Measurements from ENCODE around the gene TRIM8.
"Not testable (repeated sequence)": the region's sequence is repeated elsewhere in the genome, so short reads cannot be mapped to it uniquely, and the experiment has no call there.

The TRIM8 gene

GRCh38 chr10:102650655-102651454 lies 6.6 kb downstream of the TRIM8 start:
- DNase-seq (ENCODE audit: low read depth in 2 of 2) = no peak

- no peak for DNase-seq (ENCODE audit: low read depth in 2 of 2)
Measured at GRCh38 chr10:102651455-102652169, 7.3 kb downstream of the TRIM8 start.

GRCh38 chr10:102652170-102652916 lies 8.1 kb downstream of the TRIM8 start:
- no peak for DNase-seq (ENCODE audit: low read depth in 2 of 2)

GRCh38 chr10:102653060-102653459 lies 8.8 kb downstream of the TRIM8 start:
- DNase-seq (ENCODE audit: low read depth in 2 of 2) = no peak

DNA sequence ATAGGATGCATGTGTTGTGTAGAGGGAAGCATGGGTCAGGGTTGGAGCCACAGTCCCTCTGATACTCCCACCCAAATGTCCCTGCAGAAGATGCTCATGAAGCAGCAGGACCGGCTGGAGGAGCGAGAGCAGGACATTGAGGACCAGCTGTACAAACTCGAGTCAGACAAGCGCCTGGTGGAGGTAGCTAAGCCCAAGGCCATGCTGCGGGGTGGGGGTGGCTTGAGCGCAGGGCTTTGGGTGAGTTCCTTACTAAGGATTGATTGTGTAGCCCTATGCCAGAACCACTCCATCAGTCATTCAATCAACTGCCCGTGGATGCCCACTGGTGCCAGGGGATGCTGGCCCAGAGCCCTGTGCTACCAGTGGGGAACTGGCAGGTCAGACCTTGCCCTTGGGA lies 10.3 kb downstream of the TRIM8 start:
- no peak for DNase-seq (ENCODE audit: low read depth in 2 of 2)

DNA sequence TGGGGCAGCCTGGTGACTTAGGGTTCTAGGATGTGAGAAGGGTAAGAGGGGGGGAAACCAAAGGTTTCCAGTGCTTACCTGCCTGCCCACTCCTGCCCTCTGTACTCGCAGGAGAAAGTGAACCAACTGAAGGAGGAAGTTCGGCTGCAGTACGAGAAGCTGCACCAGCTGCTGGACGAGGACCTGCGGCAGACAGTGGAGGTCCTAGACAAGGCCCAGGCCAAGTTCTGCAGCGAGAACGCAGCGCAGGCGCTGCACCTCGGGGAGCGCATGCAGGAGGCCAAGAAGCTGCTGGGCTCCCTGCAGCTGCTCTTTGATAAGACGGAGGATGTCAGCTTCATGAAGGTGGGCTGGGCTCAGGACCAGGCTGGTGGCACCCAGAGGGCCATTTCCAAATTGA lies 10.7 kb downstream of the TRIM8 start:
- no peak for DNase-seq (ENCODE audit: low read depth in 2 of 2)

DNA sequence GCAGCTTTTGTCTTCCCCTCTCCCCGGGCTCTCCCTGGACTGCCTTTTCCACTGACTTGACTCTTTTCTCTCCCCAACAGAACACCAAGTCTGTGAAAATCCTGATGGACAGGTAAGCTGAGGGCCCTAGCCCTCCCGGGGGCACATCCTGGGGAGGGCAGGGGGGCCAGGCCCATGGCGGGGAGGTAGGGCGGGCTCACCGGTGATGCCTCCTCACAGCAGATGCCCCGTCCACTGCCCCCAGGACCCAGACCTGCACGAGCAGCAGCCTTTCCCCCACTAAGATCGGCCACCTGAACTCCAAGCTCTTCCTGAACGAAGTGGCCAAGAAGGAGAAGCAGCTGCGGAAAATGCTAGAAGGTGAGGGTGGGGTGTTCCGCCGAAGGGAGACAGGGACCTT lies 11.7 kb downstream of the TRIM8 start:
- no peak for DNase-seq (ENCODE audit: low read depth in 2 of 2)

DNA sequence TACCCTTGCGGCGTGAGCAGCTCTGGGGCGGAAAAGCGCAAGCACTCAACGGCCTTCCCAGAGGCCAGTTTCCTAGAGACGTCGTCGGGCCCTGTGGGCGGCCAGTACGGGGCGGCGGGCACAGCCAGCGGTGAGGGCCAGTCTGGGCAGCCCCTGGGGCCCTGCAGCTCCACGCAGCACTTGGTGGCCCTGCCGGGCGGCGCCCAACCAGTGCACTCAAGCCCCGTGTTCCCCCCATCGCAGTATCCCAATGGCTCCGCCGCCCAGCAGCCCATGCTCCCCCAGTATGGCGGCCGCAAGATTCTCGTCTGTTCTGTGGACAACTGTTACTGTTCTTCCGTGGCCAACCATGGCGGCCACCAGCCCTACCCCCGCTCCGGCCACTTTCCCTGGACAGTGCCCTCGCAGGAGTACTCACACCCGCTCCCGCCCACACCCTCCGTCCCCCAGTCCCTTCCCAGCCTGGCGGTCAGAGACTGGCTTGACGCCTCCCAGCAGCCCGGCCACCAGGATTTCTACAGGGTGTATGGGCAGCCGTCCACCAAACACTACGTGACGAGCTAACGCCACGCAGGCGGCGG lies 12.6 kb downstream of the TRIM8 start:
- no peak for DNase-seq (ENCODE audit: low read depth in 2 of 2)

DNA sequence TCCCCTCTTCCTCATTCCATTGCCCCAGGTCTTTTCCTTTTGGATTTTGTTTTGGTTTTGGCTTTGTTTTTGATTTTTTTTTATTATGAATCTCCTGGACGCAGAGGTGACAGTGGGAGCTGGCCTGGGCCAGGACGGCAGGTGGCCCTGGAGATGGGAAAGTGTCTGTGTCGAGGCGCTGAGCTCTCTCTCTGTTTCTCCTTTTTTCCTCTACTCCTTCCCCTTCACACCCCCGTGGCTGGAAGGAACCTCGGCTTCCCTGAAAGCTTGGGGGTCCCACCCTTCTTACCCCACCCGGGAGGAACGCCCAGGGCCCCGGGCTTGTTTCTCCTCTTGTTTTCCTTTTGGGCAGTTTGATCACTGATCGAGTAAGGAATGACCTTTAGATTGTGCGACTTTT lies 13.2 kb downstream of the TRIM8 start:
- DNase-seq (ENCODE audit: low read depth in 2 of 2) = no peak

GRCh38 chr10:102657984-102658724 lies 13.9 kb downstream of the TRIM8 start:
- DNase-seq (ENCODE audit: low read depth in 2 of 2) = no peak

DNA sequence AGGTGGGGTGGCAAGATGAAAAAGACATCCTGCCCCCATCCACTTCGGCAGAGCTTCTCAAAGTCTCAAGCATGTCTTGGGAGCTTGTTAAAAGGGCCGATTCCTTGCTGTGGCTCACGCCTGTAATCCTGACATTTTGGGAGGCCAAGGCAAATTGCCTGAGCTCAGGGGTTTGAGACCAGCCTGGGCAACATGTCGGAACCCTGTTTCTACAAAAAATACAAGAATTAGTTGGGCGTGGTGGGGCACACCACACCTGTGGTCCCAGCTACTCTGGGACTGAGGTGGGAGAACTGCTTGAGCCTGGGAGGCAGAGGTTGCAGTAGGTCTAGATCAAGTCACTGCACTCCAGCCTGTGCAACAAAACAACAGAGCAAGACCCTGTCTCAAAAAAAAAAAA lies 14.5 kb downstream of the TRIM8 start:
- no peak for DNase-seq (ENCODE audit: low read depth in 2 of 2)

DNA sequence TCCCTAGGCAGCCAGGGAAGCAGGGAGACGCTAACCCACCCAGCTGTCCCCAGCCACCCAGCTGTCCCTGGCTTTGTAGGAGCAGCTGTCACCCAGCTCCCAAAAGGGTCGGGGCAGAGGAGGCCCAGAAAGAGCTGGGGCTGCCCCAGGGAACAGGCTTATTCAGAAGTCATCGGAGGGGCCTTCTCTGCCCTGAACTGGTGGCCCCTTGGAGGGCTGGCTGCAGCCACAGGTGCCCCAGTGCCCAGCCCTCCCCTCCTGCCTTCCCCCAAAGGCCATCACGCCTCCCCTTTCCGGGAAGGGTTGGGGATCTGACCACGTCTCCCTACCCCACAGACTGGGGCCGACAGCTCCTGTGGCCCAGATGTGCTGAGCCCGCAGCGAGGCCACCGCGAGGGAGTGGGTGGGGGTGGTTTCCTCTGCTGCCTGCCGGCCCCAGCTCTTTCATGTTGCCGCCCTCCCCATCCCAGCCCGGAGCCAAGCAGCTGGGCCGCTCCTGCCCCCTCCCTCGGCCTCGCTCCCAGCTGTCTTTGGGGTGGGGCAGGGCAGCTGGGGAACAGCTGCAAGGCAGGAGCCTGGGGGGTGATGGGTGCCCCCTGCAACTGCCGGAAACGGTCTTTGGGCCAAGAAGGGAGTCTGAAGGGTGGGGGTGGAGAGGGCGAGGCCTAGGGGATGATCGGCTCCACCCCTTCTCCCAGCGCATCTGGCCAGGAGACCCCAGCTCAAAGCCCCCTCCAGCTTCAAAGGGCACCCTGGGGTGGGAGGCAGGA lies 16.8 kb downstream of the TRIM8 start:
- DNase-seq (ENCODE audit: low read depth in 2 of 2) = no peak

DNA sequence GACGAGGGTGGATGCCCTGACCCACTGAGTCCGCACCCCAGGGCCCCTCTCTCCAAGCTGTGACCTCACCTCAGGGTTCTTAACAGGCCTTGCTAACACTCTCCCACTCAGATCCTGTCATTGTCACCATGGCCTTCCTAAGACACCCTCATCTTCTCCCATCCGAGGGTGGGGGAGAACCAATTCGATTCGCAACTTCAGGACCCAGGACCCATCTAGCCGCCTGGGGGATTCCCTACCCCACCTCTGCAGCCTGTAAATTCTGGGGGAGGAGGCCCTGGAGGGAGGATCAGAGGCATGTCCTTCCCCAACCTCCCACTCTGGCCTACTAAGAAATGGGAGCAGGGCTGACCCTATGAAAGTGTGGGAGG lies 17.4 kb downstream of the TRIM8 start:
- no peak for DNase-seq (ENCODE audit: low read depth in 2 of 2)

GRCh38 chr10:102665904-102666509 lies 21.7 kb downstream of the TRIM8 start:
- DNase-seq (ENCODE audit: low read depth in 2 of 2) = no peak

DNA sequence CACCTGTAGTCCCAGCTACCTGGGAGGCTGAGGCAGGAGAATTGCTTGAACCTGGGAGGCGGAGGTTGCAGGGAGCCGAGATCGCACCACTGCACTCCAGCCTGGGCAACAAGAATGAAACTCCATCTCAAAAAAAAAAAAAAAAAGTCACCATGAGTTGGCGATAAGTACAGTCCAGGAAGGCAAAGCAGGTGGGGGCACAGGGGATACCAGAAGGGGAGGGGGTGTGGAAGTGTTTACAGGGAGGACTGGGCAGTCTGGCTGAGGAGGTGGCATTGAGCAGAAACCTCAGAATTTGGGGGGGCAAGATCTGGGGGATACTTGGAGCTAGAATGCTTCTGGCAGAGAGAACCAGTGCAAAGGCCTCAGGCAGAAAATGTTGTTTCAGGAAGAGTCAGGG lies 23.1 kb downstream of the TRIM8 start:
- not testable (repeated sequence) for DNase-seq (ENCODE audit: low read depth in 2 of 2)

DNA sequence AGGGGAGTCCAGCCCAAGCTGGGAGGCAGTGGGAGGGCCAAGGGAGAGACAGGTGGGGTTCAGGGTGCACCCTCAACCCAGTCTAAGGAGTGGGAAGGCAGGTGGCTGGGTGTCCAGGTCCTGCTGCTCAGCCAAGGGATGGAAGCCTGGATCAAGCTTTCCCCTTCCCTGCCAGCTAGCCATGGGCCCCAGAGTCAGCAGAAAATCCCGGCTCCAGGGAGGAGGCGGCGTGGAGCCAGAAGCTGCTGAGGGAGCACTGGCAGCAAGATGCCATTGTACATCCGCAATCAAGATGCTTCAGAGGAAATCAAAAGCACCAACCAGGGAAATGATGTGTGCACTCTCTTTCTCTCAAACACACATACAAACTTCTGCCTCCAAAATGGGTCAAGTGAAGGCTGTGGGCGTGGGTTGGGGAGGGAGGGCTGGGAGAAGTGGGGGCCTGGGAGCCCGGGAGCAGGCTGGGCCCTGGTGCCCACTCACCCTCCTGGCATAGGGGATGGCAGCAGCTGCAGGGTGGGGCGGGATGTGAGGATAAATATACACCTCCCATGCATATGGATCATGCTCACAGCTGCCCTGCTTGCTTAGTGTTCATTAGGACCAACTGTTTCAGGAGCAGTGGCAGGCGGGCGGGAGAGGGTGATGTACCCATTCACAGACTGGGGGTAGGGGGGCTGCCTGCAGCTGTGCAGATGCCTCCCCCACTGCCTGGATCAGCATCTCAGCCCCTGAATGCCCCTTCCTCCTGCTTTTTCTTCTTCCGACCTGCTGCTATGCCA lies 24.2 kb downstream of the TRIM8 start:
- no peak for DNase-seq (ENCODE audit: low read depth in 2 of 2)

GRCh38 chr10:102669206-102670064 lies 25.2 kb downstream of the TRIM8 start:
- DNase-seq (ENCODE audit: low read depth in 2 of 2) = no peak

DNA sequence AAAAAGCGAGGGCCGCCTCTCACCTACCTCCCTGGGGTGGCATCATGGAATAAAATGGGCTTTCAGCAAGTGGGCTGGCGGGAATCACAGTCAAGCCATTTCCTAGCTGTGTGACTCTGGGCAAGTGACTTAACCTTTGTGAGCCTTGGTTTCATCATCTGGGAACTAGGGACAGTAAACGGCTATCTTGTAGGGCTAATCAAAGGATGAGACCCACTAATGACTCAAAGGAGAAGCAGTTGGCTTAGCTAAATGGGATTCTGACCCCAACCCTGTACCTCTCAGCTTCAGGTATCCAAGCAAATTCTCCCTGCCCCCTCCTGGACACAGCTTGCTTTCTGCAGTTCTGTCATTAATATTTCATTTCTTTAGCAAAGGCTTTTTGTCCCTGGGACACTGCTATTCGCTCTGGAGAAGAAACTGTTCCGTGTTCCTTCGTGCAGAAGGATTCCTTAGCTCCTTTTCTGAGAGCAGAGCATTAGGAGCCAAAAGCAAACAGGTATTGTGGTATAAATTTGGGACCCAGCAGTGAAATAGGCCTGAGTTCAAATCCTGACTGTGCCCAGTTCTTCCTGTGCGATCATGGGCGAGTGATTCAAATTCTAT lies 25.9 kb downstream of the TRIM8 start:
- no peak for DNase-seq (ENCODE audit: low read depth in 2 of 2)
